ENCODE data around the gene CYB561A3. TPM values are rescaled to one million over a fixed set of nuclear protein-coding genes. Genes with fewer than 3 reads are reported as not detected.

CYB561A3 gene
- total and polyA plus RNA-seq, 2 experiments from 2014 or later: 9.8 to 30.8 TPM

- Mint-ChIP-seq H3K4me3 (no peak overlapping the region), H3K27me3 (ENCODE audit: insufficient read depth, low read depth, poor library complexity) (peaks cover 12% of the 10 kb centered on the region), H3K27ac (no peak overlapping the region), H3K9me3 (no peaks in the 10 kb centered on the region), H3K4me1 (peaks cover 2% of the 10 kb centered on the region; the same call in 2 of the 3 replicates), H3K36me3 (ENCODE audit: low read depth) (peaks cover 20% of the 10 kb centered on the region)
- H4K20me1 ChIP-seq (replicated peaks; ENCODE audit: insufficient read depth): no peaks in the 10 kb centered on the region
- no peaks in the 10 kb centered on the region for H3K9me2 ChIP-seq (ENCODE audit: insufficient read depth)
- H3K4me3 ChIP-seq: no peak overlapping the region
- H3K27ac ChIP-seq (ENCODE audit: low read depth): no peak overlapping the region
- H3K36me3 ChIP-seq (ENCODE audit: insufficient read depth): no peaks in the 10 kb centered on the region
- H3K27me3 ChIP-seq (ENCODE audit: insufficient read depth): no peaks in the 10 kb centered on the region
- no peak overlapping the region for H3K4me2 ChIP-seq
- ATAC-seq (no peak), DNase-seq (ENCODE audit: low spot score) (no peak)
- H3F3A ChIP-seq (replicated peaks; ENCODE audit: low read depth): no peaks in the 10 kb centered on the region
- no peaks in the 10 kb centered on the region for H3K79me2 ChIP-seq (replicated peaks; ENCODE audit: insufficient read depth)
- TF ChIP-seq ZNF114 (CRISPR knock-in tag; IDR thresholded peaks at IDR 0.05): no peak
- TF ChIP-seq CTCF (conservative IDR thresholded peaks at IDR 0.05; ENCODE audit: low read depth in 2 of 2): no peak
- no peak for TF ChIP-seq REST (IDR thresholded peaks at IDR 0.05; ENCODE audit: unreplicated experiment)
- no peak for TF ChIP-seq JUNB (IDR thresholded peaks at IDR 0.05; ENCODE audit: unreplicated experiment)
- no peak overlapping the region for H2AFZ ChIP-seq
- H3K4me1 ChIP-seq (ENCODE audit: insufficient read depth): no peaks in the 10 kb centered on the region
These were observed 12.4 kb downstream of the CYB561A3 start for GRCh38 chr11:61349189-61349751.

GRCh38 chr11:61347916-61348461 lies 13.7 kb downstream of the CYB561A3 start:
- Histone ChIP-seq H3F3A (replicated peaks; ENCODE audit: low read depth) (no peaks in the 10 kb centered on the region), H4K20me1 (replicated peaks; ENCODE audit: insufficient read depth) (no peaks in the 10 kb centered on the region), H2AFZ (no peak overlapping the region), H3K27me3 (ENCODE audit: insufficient read depth) (no peaks in the 10 kb centered on the region), H3K9me2 (ENCODE audit: insufficient read depth) (no peaks in the 10 kb centered on the region), H3K4me1 (ENCODE audit: insufficient read depth) (no peaks in the 10 kb centered on the region), H3K4me2 (no peak overlapping the region), H3K36me3 (ENCODE audit: insufficient read depth) (no peaks in the 10 kb centered on the region), H3K4me3 (no peak overlapping the region), H3K79me2 (replicated peaks; ENCODE audit: insufficient read depth) (no peaks in the 10 kb centered on the region), H3K27ac (ENCODE audit: low read depth) (no peak overlapping the region)
- Mint-ChIP-seq H3K4me3 (no peak overlapping the region), H3K9me3 (no peaks in the 10 kb centered on the region), H3K27ac (no peak overlapping the region), H3K36me3 (ENCODE audit: low read depth) (peaks cover 16% of the 10 kb centered on the region), H3K4me1 (peaks cover 2% of the 10 kb centered on the region; the same call in 2 of the 3 replicates), H3K27me3 (ENCODE audit: insufficient read depth, low read depth, poor library complexity) (peaks cover 12% of the 10 kb centered on the region)
- ATAC-seq (peak; percentile 56), DNase-seq (ENCODE audit: low spot score) (peak; percentile 17)
- no peak for TF ChIP-seq NANOG (IDR thresholded peaks at IDR 0.05; ENCODE audit: borderline replicate concordance)
- TF ChIP-seq STAT1 (IDR thresholded peaks at IDR 0.05; ENCODE audit: unreplicated experiment): no peak
- TF ChIP-seq CTCF (conservative IDR thresholded peaks at IDR 0.05; ENCODE audit: low read depth in 2 of 2): no peak
- no peak for TF ChIP-seq ZNF114 (CRISPR knock-in tag; IDR thresholded peaks at IDR 0.05)
- no peak for TF ChIP-seq ZNF331 (CRISPR knock-in tag; IDR thresholded peaks at IDR 0.05; ENCODE audit: low read depth)
- no peak for TF ChIP-seq EZH2 (IDR thresholded peaks at IDR 0.05; ENCODE audit: low read depth, unreplicated experiment)
- TF ChIP-seq POLR2AphosphoS5 (IDR thresholded peaks at IDR 0.05; ENCODE audit: low read depth): no peak
- TF ChIP-seq EZH2phosphoT487 (IDR thresholded peaks at IDR 0.05; ENCODE audit: unreplicated experiment): no peak
- no peak for TF ChIP-seq ETS1 (IDR thresholded peaks at IDR 0.05)
- TF ChIP-seq REST (IDR thresholded peaks at IDR 0.05; ENCODE audit: unreplicated experiment): no peak

All from GM23338 (cell line).